Tibial nerve (tissue), 3 donors: Measurements from ENCODE around the gene PSKH1.

Experiments
- POLR2A ChIP-seq, 2 donors: fragments of 450-650 bp; IDR thresholded peaks; one replicate each; pipeline ENCODE4 v1.6.1; 2017; ENCODE audit warnings: antibody characterized with exemption in 2 of 2, mild to moderate bottlenecking in 2 of 2, moderate library complexity in 2 of 2
- TF ChIP-seq, protein P1 (sequence below), 5 experiments: fragments of 200-600 bp in 3 of 5; fragments of 450-650 bp in 2 of 5; sonication (generic) in 3 of 5; IDR thresholded peaks; one replicate each; pipeline ENCODE4 v1.5.1; 2016 to 2019; ENCODE audit warnings: antibody characterized with exemption in 5 of 5, mild to moderate bottlenecking in 3 of 5, moderate library complexity in 2 of 5

DNA sequence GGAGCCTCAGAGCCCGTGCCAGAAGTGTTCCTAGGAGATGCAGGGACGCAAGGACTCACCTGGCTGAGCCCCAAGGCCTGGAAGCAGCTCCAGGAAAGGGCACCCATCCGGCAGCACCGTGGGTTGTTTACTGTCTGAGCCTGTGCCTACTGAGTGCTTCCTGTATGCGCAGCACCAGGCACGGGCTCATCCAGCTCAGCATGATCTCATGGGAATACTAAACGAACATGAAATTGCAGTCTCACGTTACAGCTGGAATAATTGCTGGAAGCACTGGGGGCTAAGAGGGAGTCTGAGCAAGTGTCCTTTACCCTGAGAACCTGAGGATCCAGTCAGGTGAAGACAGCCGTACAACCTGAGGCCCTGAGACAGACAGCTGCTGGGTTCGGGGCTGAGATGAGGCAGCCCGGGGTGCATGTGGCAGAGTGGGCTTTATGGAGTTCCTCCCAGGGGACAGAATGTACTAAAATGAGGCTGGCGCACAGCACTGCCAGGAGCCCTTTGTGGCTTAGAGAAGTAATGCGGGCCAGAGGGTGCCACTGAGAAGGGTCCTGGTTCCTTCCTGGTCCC is 33.2 kb downstream of the PSKH1 start:
- TF ChIP-seq, protein P1, sequence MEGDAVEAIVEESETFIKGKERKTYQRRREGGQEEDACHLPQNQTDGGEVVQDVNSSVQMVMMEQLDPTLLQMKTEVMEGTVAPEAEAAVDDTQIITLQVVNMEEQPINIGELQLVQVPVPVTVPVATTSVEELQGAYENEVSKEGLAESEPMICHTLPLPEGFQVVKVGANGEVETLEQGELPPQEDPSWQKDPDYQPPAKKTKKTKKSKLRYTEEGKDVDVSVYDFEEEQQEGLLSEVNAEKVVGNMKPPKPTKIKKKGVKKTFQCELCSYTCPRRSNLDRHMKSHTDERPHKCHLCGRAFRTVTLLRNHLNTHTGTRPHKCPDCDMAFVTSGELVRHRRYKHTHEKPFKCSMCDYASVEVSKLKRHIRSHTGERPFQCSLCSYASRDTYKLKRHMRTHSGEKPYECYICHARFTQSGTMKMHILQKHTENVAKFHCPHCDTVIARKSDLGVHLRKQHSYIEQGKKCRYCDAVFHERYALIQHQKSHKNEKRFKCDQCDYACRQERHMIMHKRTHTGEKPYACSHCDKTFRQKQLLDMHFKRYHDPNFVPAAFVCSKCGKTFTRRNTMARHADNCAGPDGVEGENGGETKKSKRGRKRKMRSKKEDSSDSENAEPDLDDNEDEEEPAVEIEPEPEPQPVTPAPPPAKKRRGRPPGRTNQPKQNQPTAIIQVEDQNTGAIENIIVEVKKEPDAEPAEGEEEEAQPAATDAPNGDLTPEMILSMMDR (IDR thresholded peaks at IDR 0.05) = no peak
- no peak for TF ChIP-seq POLR2A (IDR thresholded peaks at IDR 0.05)
